Prostate gland (tissue), 2 donors: ENCODE results near the gene SYMPK. TPM values are rescaled to one million over a fixed set of nuclear protein-coding genes. Genes with fewer than 3 reads are reported as not detected.

Source experiments
- DNase-seq: peaks from one replicate; pipeline ENCODE4 v3.0.0-alpha.2; 2019; ENCODE audit warnings: low spot score
- H3K27ac ChIP-seq, 2 donors: fragments of 200-600 bp; sonication (generic); 2 replicates each; pipeline ENCODE4 v1.5.1; 2017 to 2019
- H3K27me3 ChIP-seq: fragments of 200-600 bp; sonication (generic); replicated peaks from 2 replicates; pipeline ENCODE4 v1.5.1; 2019; ENCODE audit not compliant: insufficient read depth
- H3K36me3 ChIP-seq, 2 donors: fragments of 200-600 bp; sonication (generic); 1 replicate in 1 of 2; 2 replicates in 1 of 2; pipeline versions ENCODE4 v1.5.1 to v1.8.1; 2017 to 2019
- H3K4me1 ChIP-seq: fragments of 200-600 bp; sonication (generic); replicated peaks from 2 replicates; pipeline ENCODE4 v1.5.1; 2019
- H3K4me3 ChIP-seq, 2 donors: fragments of 200-600 bp; sonication (generic); 2 replicates each; pipeline ENCODE4 v1.5.1; 2017 to 2019
- H3K9me3 ChIP-seq: fragments of 200-600 bp; sonication (generic); 2 replicates; pipeline ENCODE4 v1.5.1; 2017
- CTCF ChIP-seq, 4 experiments: fragments of 200-600 bp in 2 of 4; fragments of 450-650 bp in 2 of 4; sonication (generic) in 2 of 4; IDR thresholded peaks; 1 replicate in 3 of 4; 2 replicates in 1 of 4; pipeline ENCODE4 v1.5.1; 2016 to 2019; ENCODE audit warnings: antibody characterized with exemption in 4 of 4, mild to moderate bottlenecking in 2 of 4, moderate library complexity in 2 of 4
- POLR2A ChIP-seq: fragments of 450-650 bp; IDR thresholded peaks from one replicate; pipeline ENCODE4 v1.6.1; 2016; ENCODE audit warnings: antibody characterized with exemption, mild to moderate bottlenecking
- POLR2AphosphoS5 ChIP-seq: sonication (generic); formaldehyde crosslinking; IDR thresholded peaks from one replicate; pipeline ENCODE4 v1.6.1; 2017; ENCODE audit warnings: antibody characterized with exemption
- WGBS: methylation state at CpG from one replicate; pipeline ENCODE4 v1.1.5; 2018; 5-methylcytosine and 5-hydroxymethylcytosine counted together
- intact Hi-C: fragments of 100-400 bp; cut with DNase I; formaldehyde crosslinking; loops from one replicate; pipeline ENCODE4 v1.14.2; 2022
- total RNA-seq, 2 donors: library from RNA; depleted of rRNA; stranded (reverse); fragments of >200 nt; gene quantifications; one replicate each; pipeline ENCODE4 v1.1.0, GENCODE V29; 2016

Gene SYMPK
- total RNA-seq, 2 donors from 2014 or later = 76.4 to 104 TPM

GRCh38 chr19:45852145-45852750 is 10.7 kb downstream of the SYMPK start:
- no peak for DNase-seq
- no peak for TF ChIP-seq POLR2AphosphoS5
- TF ChIP-seq POLR2A = no peak
- TF ChIP-seq CTCF (IDR thresholded peaks at IDR 0.05) = no peak
- Histone ChIP-seq H3K27ac (no peak overlapping the region), H3K9me3 (no peaks in the 10 kb centered on the region), H3K4me1 (no peaks in the 10 kb centered on the region), H3K4me3 (no peak overlapping the region), H3K36me3 (peaks cover 15 to 23% of the 10 kb centered on the region in 2 donors), H3K27me3 (no peaks in the 10 kb centered on the region)
- intact Hi-C loops = no loop called here
- 92% methylated on average over 10 of the region's 10 CpGs for WGBS

GRCh38 chr19:45848922-45849321 is 14.0 kb downstream of the SYMPK start:
- no peak for DNase-seq
- Histone ChIP-seq H3K4me3 (no peak overlapping the region), H3K36me3 (peaks cover 13 to 28% of the 10 kb centered on the region in 2 donors), H3K9me3 (no peaks in the 10 kb centered on the region), H3K27ac (no peak overlapping the region), H3K4me1 (no peaks in the 10 kb centered on the region), H3K27me3 (no peaks in the 10 kb centered on the region)
- TF ChIP-seq POLR2AphosphoS5 (no peak), POLR2A (no peak), CTCF (IDR thresholded peaks at IDR 0.05) (no peak)
- intact Hi-C loops = no loop called here
- 94% methylated on average over 4 of the region's 4 CpGs for WGBS

DNA sequence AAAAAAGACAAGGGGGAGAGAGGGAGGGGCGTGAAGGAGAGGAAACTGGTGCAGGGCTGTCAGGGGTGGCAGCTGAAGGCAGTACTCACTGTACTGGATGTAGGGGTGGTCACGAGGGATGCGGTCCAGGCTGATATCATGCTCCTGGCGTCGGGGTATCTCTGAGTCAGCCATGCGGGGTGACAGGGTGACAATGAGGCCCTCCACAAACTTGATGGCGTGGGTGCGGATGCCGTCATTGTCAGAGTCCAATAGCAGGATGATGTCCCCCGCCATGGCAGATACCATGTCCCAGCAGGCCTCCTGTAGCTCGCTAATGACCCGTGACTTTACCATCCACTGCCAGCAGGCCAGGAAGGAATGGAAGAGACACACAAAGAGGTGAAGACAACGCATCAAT is 15.3 kb downstream of the SYMPK start:
- no peak overlapping the region for H3K4me3 ChIP-seq
- DNase-seq = no peak
- no peaks in the 10 kb centered on the region for H3K9me3 ChIP-seq
- no peaks in the 10 kb centered on the region for H3K4me1 ChIP-seq
- intact Hi-C loops = no loop called here
- TF ChIP-seq POLR2AphosphoS5 = no peak
- TF ChIP-seq POLR2A = no peak
- TF ChIP-seq CTCF (IDR thresholded peaks at IDR 0.05) = no peak
- WGBS = 88% methylated on average over 13 of the region's 13 CpGs
- no peaks in the 10 kb centered on the region for H3K27me3 ChIP-seq
- H3K27ac ChIP-seq = no peak overlapping the region
- H3K36me3 ChIP-seq = peaks cover 11 to 34% of the 10 kb centered on the region in 2 donors

GRCh38 chr19:45842198-45842597 is 20.7 kb downstream of the SYMPK start:
- no peaks in the 10 kb centered on the region for H3K9me3 ChIP-seq
- H3K36me3 ChIP-seq = peaks cover 10 to 17% of the 10 kb centered on the region in 2 donors
- intact Hi-C loops = no loop called here
- no peak overlapping the region for H3K27ac ChIP-seq
- H3K4me1 ChIP-seq = no peaks in the 10 kb centered on the region
- DNase-seq = no peak
- no peak for TF ChIP-seq POLR2AphosphoS5
- TF ChIP-seq CTCF (IDR thresholded peaks at IDR 0.05) = no peak
- TF ChIP-seq POLR2A = no peak
- WGBS = 91% methylated on average over 11 of the region's 14 CpGs
- no peaks in the 10 kb centered on the region for H3K27me3 ChIP-seq
- H3K4me3 ChIP-seq = no peak overlapping the region

DNA sequence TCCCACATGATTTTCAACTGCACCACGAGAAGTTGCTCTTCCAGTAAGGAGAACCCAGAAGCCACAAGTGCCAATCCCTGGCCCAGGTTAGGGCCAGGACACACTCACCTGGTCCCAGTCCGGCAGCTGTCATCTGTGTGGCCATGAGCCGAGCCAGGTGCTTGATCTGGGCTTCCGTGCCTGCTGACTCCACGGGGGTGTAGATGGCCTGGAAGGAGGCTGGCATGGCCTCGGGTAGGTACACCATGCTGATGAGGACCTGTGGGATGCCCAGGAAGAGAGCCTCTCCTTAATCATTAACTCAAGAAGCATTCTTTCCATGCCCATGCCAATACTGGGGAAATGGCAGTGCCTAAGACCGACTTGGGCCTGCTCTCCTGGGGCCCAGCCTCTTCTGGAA is 28.0 kb downstream of the SYMPK start:
- no peak overlapping the region for H3K27ac ChIP-seq
- H3K36me3 ChIP-seq = peaks cover 16 to 26% of the 10 kb centered on the region in 2 donors
- H3K9me3 ChIP-seq = no peaks in the 10 kb centered on the region
- intact Hi-C loops = no loop called here
- 87% methylated on average over 7 of the region's 7 CpGs for WGBS
- DNase-seq = no peak
- H3K4me3 ChIP-seq = no peak overlapping the region
- H3K4me1 ChIP-seq = no peaks in the 10 kb centered on the region
- no peaks in the 10 kb centered on the region for H3K27me3 ChIP-seq
- TF ChIP-seq POLR2AphosphoS5 (no peak), POLR2A (no peak), CTCF (IDR thresholded peaks at IDR 0.05) (no peak)
